GM06990 (cell line): Measurements from ENCODE around the gene PPP1R10.
A peak's percentile ranks its signal among the peaks of the same experiment; 100 is the strongest.

Experiments used
- DNase-seq: peaks from one replicate; pipeline ENCODE4 v3.0.0-alpha.2; 2011; ENCODE audit not compliant: insufficient read length; ENCODE audit errors: extremely low read depth
- H3K27me3 ChIP-seq: replicated peaks from 2 replicates; pipeline ENCODE4 v1.6.0; 2011; ENCODE audit warnings: low read length; ENCODE audit not compliant: control insufficient read depth, insufficient read depth
- H3K36me3 ChIP-seq: 2 replicates; pipeline ENCODE4 v1.5.1; 2011; ENCODE audit warnings: low read length; ENCODE audit not compliant: control insufficient read depth, insufficient read depth
- H3K4me3 ChIP-seq: replicated peaks from 2 replicates; pipeline ENCODE4 v1.5.1; 2011; ENCODE audit warnings: low read depth, mild to moderate bottlenecking, control low read depth, low read length
- CTCF ChIP-seq: IDR thresholded peaks from 2 replicates; pipeline ENCODE4 v1.5.1; 2011; ENCODE audit warnings: low read length, control low read depth, mild to moderate bottlenecking, inconsistent platforms; ENCODE audit not compliant: insufficient read depth, poor library complexity, severe bottlenecking

Gene PPP1R10

GRCh38 chr6:30589754-30590358 lies 27.2 kb downstream of the PPP1R10 start:
- no peak for DNase-seq
- Histone ChIP-seq H3K4me3 (no peak overlapping the region), H3K27me3 (no peaks in the 10 kb centered on the region), H3K36me3 (peaks cover 41% of the 10 kb centered on the region)
- TF ChIP-seq CTCF: no peak

GRCh38 chr6:30583921-30584320 lies 33.1 kb downstream of the PPP1R10 start:
- no peak overlapping the region for H3K4me3 ChIP-seq
- DNase-seq: no peak
- H3K36me3 ChIP-seq: peaks cover 38% of the 10 kb centered on the region
- no peak for TF ChIP-seq CTCF
- no peaks in the 10 kb centered on the region for H3K27me3 ChIP-seq

GRCh38 chr6:30578051-30578450 lies 39.0 kb downstream of the PPP1R10 start:
- no peak for DNase-seq
- H3K36me3 ChIP-seq: peaks cover 20% of the 10 kb centered on the region
- no peak overlapping the region for H3K4me3 ChIP-seq
- no peak for TF ChIP-seq CTCF
- no peaks in the 10 kb centered on the region for H3K27me3 ChIP-seq

GRCh38 chr6:30573113-30573512 lies 43.9 kb downstream of the PPP1R10 start:
- no peak for DNase-seq
- Histone ChIP-seq H3K36me3 (peaks cover 11% of the 10 kb centered on the region), H3K4me3 (no peak overlapping the region), H3K27me3 (no peaks in the 10 kb centered on the region)
- TF ChIP-seq CTCF: no peak

GRCh38 chr6:30572148-30572547 lies 44.9 kb downstream of the PPP1R10 start:
- no peaks in the 10 kb centered on the region for H3K27me3 ChIP-seq
- no peak for DNase-seq
- H3K4me3 ChIP-seq: peak overlapping the region; percentile 92
- TF ChIP-seq CTCF: no peak
- H3K36me3 ChIP-seq: peaks cover 5% of the 10 kb centered on the region

GRCh38 chr6:30571762-30572082 lies 45.3 kb downstream of the PPP1R10 start:
- no peak for TF ChIP-seq CTCF
- peaks cover 4% of the 10 kb centered on the region for H3K36me3 ChIP-seq
- no peaks in the 10 kb centered on the region for H3K27me3 ChIP-seq
- DNase-seq: no peak
- H3K4me3 ChIP-seq: peak overlapping the region; percentile 92
